Glutamatergic neuron (in vitro differentiated cells): Measurements from ENCODE around the gene CFAP57. TPM values are rescaled to one million over a fixed set of nuclear protein-coding genes. Genes with fewer than 3 reads are reported as not detected.

Experiments used
- DNase-seq: peaks from one replicate; pipeline ENCODE4 v3.0.0; 2022
- H3K27ac Mint-ChIP-seq: one replicate; pipeline ENCODE4 v1.8.0; 2020; ENCODE audit warnings: mild to moderate bottlenecking, mixed read lengths, inconsistent platforms; ENCODE audit not compliant: unreplicated experiment
- H3K27me3 Mint-ChIP-seq: one replicate; pipeline ENCODE4 v1.8.0; 2020; ENCODE audit warnings: mild to moderate bottlenecking, moderate library complexity, mixed read lengths, inconsistent platforms; ENCODE audit not compliant: unreplicated experiment
- H3K36me3 Mint-ChIP-seq: one replicate; pipeline ENCODE4 v1.8.0; 2020; ENCODE audit warnings: mild to moderate bottlenecking, mixed read lengths, inconsistent platforms; ENCODE audit not compliant: unreplicated experiment
- H3K4me1 Mint-ChIP-seq: one replicate; pipeline ENCODE4 v1.8.0; 2020; ENCODE audit warnings: mild to moderate bottlenecking, low read depth, mixed read lengths, inconsistent platforms; ENCODE audit not compliant: unreplicated experiment
- H3K4me3 Mint-ChIP-seq: one replicate; pipeline ENCODE4 v1.8.0; 2020; ENCODE audit warnings: mild to moderate bottlenecking, mixed read lengths, inconsistent platforms; ENCODE audit not compliant: unreplicated experiment
- H3K9me3 Mint-ChIP-seq: one replicate; pipeline ENCODE4 v1.8.0; 2020; ENCODE audit warnings: mild to moderate bottlenecking, moderate library complexity, mixed read lengths, inconsistent platforms; ENCODE audit not compliant: unreplicated experiment
- CTCF ChIP-seq: fragments of 200-600 bp; sonication (generic); IDR thresholded peaks from one replicate; pipeline ENCODE4 v1.5.0; 2021; ENCODE audit not compliant: partially characterized antibody, unreplicated experiment
- total RNA-seq: library from RNA; stranded (reverse); fragmentation: NEBNext Ultra II Directional; extraction: Animal tissue kit (Norgen Biotek cat#: 25700); gene quantifications from one replicate; pipeline ENCODE4 v1.2.1, GENCODE V29; 2021; ENCODE audit not compliant: unreplicated experiment

CFAP57 gene
- total RNA-seq, 1 donor from 2014 or later, result 5.0 TPM

- Mint-ChIP-seq H3K36me3 (peaks cover 14% of the 10 kb centered on the region), H3K4me3 (no peak overlapping the region), H3K27me3 (peaks cover under 1% of the 10 kb centered on the region), H3K4me1 (peaks cover under 1% of the 10 kb centered on the region), H3K9me3 (peaks cover 2% of the 10 kb centered on the region), H3K27ac (no peak overlapping the region)
- TF ChIP-seq CTCF, result no peak
- DNase-seq, result no peak
Measured at GRCh38 chr1:43243299-43243698, 71.2 kb downstream of the CFAP57 start.

- no peak for TF ChIP-seq CTCF
Measured at GRCh38 chr1:43246466-43247213, 74.5 kb downstream of the CFAP57 start.

GRCh38 chr1:43247256-43247921 lies 75.3 kb downstream of the CFAP57 start:
- Mint-ChIP-seq H3K4me1 (no peaks in the 10 kb centered on the region), H3K9me3 (peaks cover 2% of the 10 kb centered on the region), H3K27me3 (no peaks in the 10 kb centered on the region), H3K27ac (no peak overlapping the region), H3K4me3 (no peak overlapping the region), H3K36me3 (peaks cover 14% of the 10 kb centered on the region)
- no peak for TF ChIP-seq CTCF
- no peak for DNase-seq

More at GRCh38 chr1:43246466-43247213, 74.5 kb downstream of the CFAP57 start:
- peaks cover 14% of the 10 kb centered on the region for H3K36me3 Mint-ChIP-seq
- H3K9me3 Mint-ChIP-seq, result peaks cover 2% of the 10 kb centered on the region
- H3K4me1 Mint-ChIP-seq, result no peaks in the 10 kb centered on the region
- no peak for DNase-seq
- H3K4me3 Mint-ChIP-seq, result no peak overlapping the region
- H3K27me3 Mint-ChIP-seq, result no peaks in the 10 kb centered on the region
- H3K27ac Mint-ChIP-seq, result no peak overlapping the region

GRCh38 chr1:43250351-43250761 lies 78.2 kb downstream of the CFAP57 start:
- peaks cover 2% of the 10 kb centered on the region for H3K27me3 Mint-ChIP-seq
- H3K4me1 Mint-ChIP-seq, result no peaks in the 10 kb centered on the region
- no peak overlapping the region for H3K27ac Mint-ChIP-seq
- DNase-seq, result no peak
- H3K36me3 Mint-ChIP-seq, result peaks cover 30% of the 10 kb centered on the region
- peaks cover 6% of the 10 kb centered on the region for H3K9me3 Mint-ChIP-seq
- no peak overlapping the region for H3K4me3 Mint-ChIP-seq
- TF ChIP-seq CTCF, result no peak

- Mint-ChIP-seq H3K4me3 (no peak overlapping the region), H3K9me3 (peaks cover 6% of the 10 kb centered on the region), H3K36me3 (peaks cover 27% of the 10 kb centered on the region), H3K27me3 (peaks cover 2% of the 10 kb centered on the region), H3K27ac (no peak overlapping the region), H3K4me1 (no peaks in the 10 kb centered on the region)
- no peak for TF ChIP-seq CTCF
- no peak for DNase-seq
Measured at GRCh38 chr1:43251024-43251423, 78.9 kb downstream of the CFAP57 start.
